Keratinocyte (primary cell): ENCODE results near the gene GSTM2. TPM values are rescaled to one million over a fixed set of nuclear protein-coding genes. Genes with fewer than 3 reads are reported as not detected.

Experiments
- DNase-seq: peaks from one replicate; pipeline ENCODE4 v3.0.0-alpha.2; 2011; ENCODE audit warnings: low read depth, missing footprints, low spot score
- FAIRE-seq: peaks from 2 replicates; lab custom pipeline; 2011; peaks lifted over from hg19 to GRCh38; lab: Jason Lieb, UNC
- H2AFZ ChIP-seq: 2 replicates; pipeline ENCODE4 v1.6.0; 2012; ENCODE audit warnings: low read length, control low read depth, inconsistent platforms; ENCODE audit not compliant: control insufficient read depth
- H3K27ac ChIP-seq: 2 replicates; pipeline ENCODE4 v1.5.1; 2011; ENCODE audit warnings: low read length; ENCODE audit not compliant: control insufficient read depth, insufficient read depth
- H3K27me3 ChIP-seq: 3 replicates; pipeline ENCODE4 v1.6.0; 2011; ENCODE audit warnings: low read length; ENCODE audit not compliant: control insufficient read depth, insufficient read depth; ENCODE audit errors: extremely low read depth
- H3K36me3 ChIP-seq, 2 experiments: 2 replicates in 1 of 2; 3 replicates in 1 of 2; pipeline ENCODE4 v1.5.1; 2011; ENCODE audit warnings: low read length in 2 of 2, mild to moderate bottlenecking in 1 of 2; ENCODE audit not compliant: control insufficient read depth in 2 of 2, insufficient read depth in 2 of 2; ENCODE audit errors: extremely low read depth in 1 of 2
- H3K4me1 ChIP-seq: 3 replicates; pipeline ENCODE4 v1.5.1; 2011; ENCODE audit warnings: low read length; ENCODE audit not compliant: control insufficient read depth, insufficient read depth; ENCODE audit errors: extremely low read depth
- H3K4me2 ChIP-seq: 3 replicates; pipeline ENCODE4 v1.6.0; 2011; ENCODE audit warnings: low read depth, low read length; ENCODE audit not compliant: control insufficient read depth, insufficient read depth; ENCODE audit errors: extremely low read depth
- H3K4me3 ChIP-seq, 3 experiments: fragments of 200-600 bp in 1 of 3; sonication (generic) in 1 of 3; 2 replicates in 2 of 3; 3 replicates in 1 of 3; pipeline ENCODE4 v1.5.1; 2011 to 2016; ENCODE audit warnings: low read length in 3 of 3, mild to moderate bottlenecking in 3 of 3, control low read depth in 2 of 3, inconsistent platforms in 1 of 3, low read depth in 1 of 3, mixed read lengths in 1 of 3, mixed run types in 1 of 3, moderate library complexity in 1 of 3; ENCODE audit not compliant: control insufficient read depth in 2 of 3, insufficient read depth in 2 of 3; ENCODE audit errors: extremely low read depth in 1 of 3
- H3K79me2 ChIP-seq: 2 replicates; pipeline ENCODE4 v1.6.0; 2012; ENCODE audit warnings: low read length; ENCODE audit not compliant: control insufficient read depth, insufficient read depth
- H3K9ac ChIP-seq: 3 replicates; pipeline ENCODE4 v1.6.0; 2011; ENCODE audit warnings: low read length; ENCODE audit not compliant: control insufficient read depth, insufficient read depth; ENCODE audit errors: extremely low read depth
- H3K9me1 ChIP-seq: 3 replicates; pipeline ENCODE4 v1.6.0; 2011; ENCODE audit warnings: low read length; ENCODE audit not compliant: control insufficient read depth, insufficient read depth; ENCODE audit errors: extremely low read depth
- H3K9me3 ChIP-seq: 2 replicates; pipeline ENCODE4 v1.5.1; 2012; ENCODE audit warnings: low read depth, low read length; ENCODE audit not compliant: control insufficient read depth
- H4K20me1 ChIP-seq: 3 replicates; pipeline ENCODE4 v1.6.0; 2011; ENCODE audit warnings: low read length; ENCODE audit not compliant: control insufficient read depth, insufficient read depth; ENCODE audit errors: extremely low read depth
- CTCF ChIP-seq, 3 experiments: IDR thresholded peaks in 1 of 3; conservative IDR thresholded peaks in 1 of 3; optimal IDR thresholded peaks in 1 of 3; 2 replicates in 2 of 3; 3 replicates in 1 of 3; pipeline versions ENCODE3 to v1.5.1; 2011; ENCODE audit warnings: low read length in 3 of 3, mild to moderate bottlenecking in 3 of 3, moderate library complexity in 2 of 3, control low read depth in 1 of 3, inconsistent platforms in 1 of 3; ENCODE audit not compliant: insufficient read depth in 2 of 3; ENCODE audit errors: extremely low read depth in 1 of 3
- EZH2 ChIP-seq: IDR thresholded peaks from one replicate; pipeline ENCODE4 v1.6.1; 2012; ENCODE audit warnings: inconsistent platforms, mild to moderate bottlenecking, low read length, moderate library complexity
- dilution Hi-C: fragments of 300-500 bp; cut with MboI; formaldehyde crosslinking; loops from one replicate; pipeline ENCODE4 v1.7.0; 2020; ENCODE audit warnings: low sequenced_read_pairs; ENCODE audit not compliant: extremely low pct_ligation_motif_present
- polyA plus RNA-seq, 5 experiments: library from polyadenylated mRNA; depleted of rRNA in 3 of 5; stranded (reverse) in 3 of 5; stranded (forward) in 1 of 5; unstranded in 1 of 5; fragments of >200 nt; gene quantifications; 1 replicate in 1 of 5; 2 replicates in 3 of 5; 3 replicates in 1 of 5; pipeline versions ENCODE4 v1.2.1 to v1.2.3, GENCODE V29; 2011 to 2012; ENCODE audit warnings: missing spikeins in 2 of 5, low read depth in 1 of 5, low replicate concordance in 1 of 5

The GSTM2 gene
- polyA plus RNA-seq, 1 donor (not counting 4 experiments of a cell fraction or from before 2014, with no cell fraction given) = 11.1 TPM

DNA sequence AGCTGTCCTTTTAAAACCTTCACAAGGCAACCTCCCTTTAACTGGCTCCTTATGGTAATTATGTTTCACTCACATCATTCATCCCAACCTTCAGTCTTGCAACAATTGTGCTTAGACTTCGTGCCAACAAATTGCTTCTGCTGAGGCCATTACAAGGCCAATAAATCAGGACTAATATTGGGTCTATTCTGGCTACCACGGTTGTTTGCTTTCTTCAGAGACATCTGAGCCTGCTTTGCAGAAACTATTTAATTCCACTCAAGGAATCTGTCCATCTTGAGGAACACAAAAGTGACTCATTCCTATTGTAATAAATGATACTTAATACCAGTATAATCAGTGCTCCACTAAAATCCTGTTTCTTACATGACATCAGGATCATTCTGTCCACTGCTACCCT lies 14.6 kb upstream of the GSTM2 start:
- H3K36me3 ChIP-seq = no peaks in the 10 kb centered on the region
- H3K9me3 ChIP-seq = no peaks in the 10 kb centered on the region
- H3K27me3 ChIP-seq = no peaks in the 10 kb centered on the region
- H3K4me1 ChIP-seq = peaks cover 7% of the 10 kb centered on the region
- H3K9me1 ChIP-seq = no peaks in the 10 kb centered on the region
- dilution Hi-C loops = no loop called here
- DNase-seq (no peak), FAIRE-seq (no peak)
- H2AFZ ChIP-seq = no peak overlapping the region
- H4K20me1 ChIP-seq = no peaks in the 10 kb centered on the region
- no peak overlapping the region for H3K9ac ChIP-seq
- no peak overlapping the region for H3K4me2 ChIP-seq
- TF ChIP-seq EZH2 = no peak
- TF ChIP-seq CTCF (optimal IDR thresholded peaks at IDR 0.05 in 1 of 3, IDR thresholded peaks at IDR 0.05 in 1 of 3, conservative IDR thresholded peaks at IDR 0.05 in 1 of 3; ENCODE audit: extremely low read depth in 1 of 3, insufficient read depth in 2 of 3, low read length in 3 of 3) = no peak
- no peak overlapping the region for H3K4me3 ChIP-seq
- no peak overlapping the region for H3K27ac ChIP-seq
- H3K79me2 ChIP-seq = no peaks in the 10 kb centered on the region

DNA sequence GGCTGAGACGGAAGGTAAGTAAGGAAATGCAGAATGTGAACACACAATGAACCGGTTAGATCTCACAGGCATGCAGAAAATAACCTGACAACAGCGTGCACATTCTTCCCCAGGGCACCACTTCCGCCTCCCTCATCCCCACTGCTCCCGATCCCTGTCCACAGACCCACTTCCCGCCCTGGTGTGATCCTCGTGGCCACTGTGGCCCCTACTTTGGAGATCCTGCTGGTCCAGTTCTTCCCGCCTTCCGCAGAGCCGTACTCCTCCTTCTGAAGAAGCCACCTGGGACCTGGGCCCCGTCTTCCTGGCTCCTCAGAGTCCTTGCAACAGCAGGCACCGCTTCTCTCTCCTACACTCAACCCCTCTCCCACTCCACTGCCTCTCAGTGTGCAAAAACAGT lies 13.3 kb upstream of the GSTM2 start:
- TF ChIP-seq EZH2 = no peak
- TF ChIP-seq CTCF (optimal IDR thresholded peaks at IDR 0.05 in 1 of 3, IDR thresholded peaks at IDR 0.05 in 1 of 3, conservative IDR thresholded peaks at IDR 0.05 in 1 of 3; ENCODE audit: extremely low read depth in 1 of 3, insufficient read depth in 2 of 3, low read length in 3 of 3) = no peak
- H3K9me1 ChIP-seq = no peaks in the 10 kb centered on the region
- no peak overlapping the region for H3K9ac ChIP-seq
- no peaks in the 10 kb centered on the region for H3K36me3 ChIP-seq
- DNase-seq (no peak), FAIRE-seq (no peak)
- dilution Hi-C loops = no loop called here
- H3K4me3 ChIP-seq = no peak overlapping the region
- H3K4me1 ChIP-seq = peaks cover 7% of the 10 kb centered on the region
- no peaks in the 10 kb centered on the region for H4K20me1 ChIP-seq
- H3K9me3 ChIP-seq = no peaks in the 10 kb centered on the region
- no peak overlapping the region for H3K27ac ChIP-seq
- no peak overlapping the region for H3K4me2 ChIP-seq
- no peaks in the 10 kb centered on the region for H3K27me3 ChIP-seq
- H3K79me2 ChIP-seq = no peaks in the 10 kb centered on the region
- H2AFZ ChIP-seq = no peak overlapping the region
